GM12878 (cell line): ENCODE results near the gene HSPA12B. TPM values are rescaled to one million over a fixed set of nuclear protein-coding genes. Genes with fewer than 3 reads are reported as not detected.

ENCODE experiments used
- ATAC-seq: fragments of 200-7000 bp; cut with Tn5 transposase; 3 replicates; pipeline ENCODE4 v1.9.1; 2020; ENCODE audit warnings: mild to moderate bottlenecking, moderate library complexity
- BruUV-seq: library from RNA; stranded (reverse); fragments of 400-500 nt; replicated peaks from 2 replicates; lab custom pipeline; 2021; lab: Mats Ljungman, UMichigan
- CTCF ChIA-PET: fragments of 300-600 bp; sonication (Branson Sonifier 250); formaldehyde crosslinking; extraction: SDS; loops from one replicate; lab custom pipeline; 2021; ENCODE audit warnings: inconsistent platforms; lab: Yijun Ruan, JAX
- POLR2A ChIA-PET: fragments of 350-600 bp; formaldehyde crosslinking; extraction: SDS; loops from one replicate; lab custom pipeline; 2021; ENCODE audit warnings: inconsistent platforms; lab: Charles Lee
- RAD21 ChIA-PET: fragments of 300-600 bp; sonication (Branson Sonifier 250); formaldehyde crosslinking; loops from one replicate; lab custom pipeline; 2023; ENCODE audit warnings: antibody characterized with exemption; ENCODE audit not compliant: unreplicated experiment; lab: Charles Lee
- SMC1A ChIA-PET: fragments of 300-600 bp; sonication (Branson Sonifier 250); formaldehyde crosslinking; loops from one replicate; lab custom pipeline; 2023; ENCODE audit not compliant: unreplicated experiment, uncharacterized antibody; lab: Charles Lee
- DNase-seq: peaks from one replicate; pipeline ENCODE4 v3.0.0-alpha.2; 2011; ENCODE audit warnings: low read depth, low spot score
- FAIRE-seq: peaks from 3 replicates; lab custom pipeline; 2011; peaks lifted over from hg19 to GRCh38; lab: Jason Lieb, UNC
- H2AFZ ChIP-seq: 2 replicates; pipeline ENCODE4 v1.6.0; 2011; ENCODE audit warnings: low read depth, low read length, control low read depth; ENCODE audit not compliant: control insufficient read depth
- H3K27ac ChIP-seq: 2 replicates; pipeline ENCODE4 v1.5.1; 2011; ENCODE audit warnings: control low read depth; ENCODE audit not compliant: control insufficient read depth, insufficient read depth
- H3K27me3 ChIP-seq, 2 experiments: replicated peaks in 1 of 2; 2 replicates each; pipeline versions ENCODE4 v1.6.0 to v1.6.1; 2011; ENCODE audit warnings: low read length in 1 of 2; ENCODE audit not compliant: control insufficient read depth in 2 of 2, insufficient read depth in 2 of 2
- H3K36me3 ChIP-seq, 2 experiments: 2 replicates each; pipeline ENCODE4 v1.5.1; 2011; ENCODE audit warnings: low read length in 1 of 2; ENCODE audit not compliant: control insufficient read depth in 2 of 2, insufficient read depth in 2 of 2
- H3K4me1 ChIP-seq: 2 replicates; pipeline ENCODE4 v1.6.1; 2011; ENCODE audit warnings: mild to moderate bottlenecking, low read length, moderate library complexity, mixed read lengths; ENCODE audit not compliant: control insufficient read depth, insufficient read depth
- H3K4me2 ChIP-seq: 2 replicates; pipeline ENCODE4 v1.6.0; 2011; ENCODE audit warnings: control low read depth; ENCODE audit not compliant: control insufficient read depth, insufficient read depth
- H3K4me3 ChIP-seq: fragments of 200-600 bp; sonication (generic); 2 replicates; pipeline ENCODE4 v1.5.1; 2016
- H3K79me2 ChIP-seq: 2 replicates; pipeline ENCODE4 v1.6.0; 2011; ENCODE audit warnings: low read length; ENCODE audit not compliant: control insufficient read depth, insufficient read depth
- H3K9ac ChIP-seq: 2 replicates; pipeline ENCODE4 v1.8.0; 2011; ENCODE audit warnings: low read length, control low read depth, mixed read lengths; ENCODE audit not compliant: control insufficient read depth, insufficient read depth
- H3K9me3 ChIP-seq: replicated peaks from 3 replicates; pipeline ENCODE4 v1.5.1; 2011; ENCODE audit warnings: mild to moderate bottlenecking, low read length; ENCODE audit not compliant: control insufficient read depth, insufficient read depth
- H4K20me1 ChIP-seq: 2 replicates; pipeline ENCODE4 v1.6.0; 2011; ENCODE audit not compliant: control insufficient read depth, insufficient read depth
- BCL11A ChIP-seq: IDR thresholded peaks from 2 replicates; pipeline ENCODE4 v1.6.1; 2011; ENCODE audit warnings: low read depth, low read length
- DPF2 ChIP-seq: fragments of 450-650 bp; IDR thresholded peaks from 2 replicates; pipeline ENCODE4 v1.6.1; 2017; ENCODE audit warnings: mild to moderate bottlenecking
- E2F8 ChIP-seq: fragments of 450-650 bp; IDR thresholded peaks from 2 replicates; pipeline ENCODE4 v1.6.1; 2018; ENCODE audit warnings: mild to moderate bottlenecking, low read depth, moderate library complexity; ENCODE audit not compliant: partially characterized antibody
- FOXK2 ChIP-seq: fragments of 450-650 bp; IDR thresholded peaks from 2 replicates; pipeline ENCODE4 v1.6.1; 2017; ENCODE audit warnings: mild to moderate bottlenecking, moderate library complexity
- IRF4 ChIP-seq: IDR thresholded peaks from 2 replicates; pipeline ENCODE4 v1.6.1; 2011; ENCODE audit warnings: low read depth, low read length
- JUNB ChIP-seq: IDR thresholded peaks from 2 replicates; pipeline ENCODE4 v1.6.1; 2016; ENCODE audit warnings: antibody characterized with exemption, mild to moderate bottlenecking
- KLF5 ChIP-seq: fragments of 450-650 bp; IDR thresholded peaks from 2 replicates; pipeline ENCODE4 v1.6.1; 2014; ENCODE audit warnings: mild to moderate bottlenecking; ENCODE audit not compliant: partially characterized antibody
- NR2C1 ChIP-seq: fragments of 450-650 bp; IDR thresholded peaks from 2 replicates; pipeline ENCODE4 v1.6.1; 2017; ENCODE audit warnings: antibody characterized with exemption, mild to moderate bottlenecking, moderate library complexity
- NRF1 ChIP-seq: conservative IDR thresholded peaks from 2 replicates; pipeline ENCODE4 v1.6.1; 2011; ENCODE audit warnings: mild to moderate bottlenecking, low read depth, low read length, improper control_type of control experiment
- PAX8 ChIP-seq: fragments of 450-650 bp; IDR thresholded peaks from 2 replicates; pipeline ENCODE4 v1.6.1; 2017; ENCODE audit warnings: mild to moderate bottlenecking, moderate library complexity
- RAD21 ChIP-seq: IDR thresholded peaks from 2 replicates; pipeline ENCODE4 v1.6.1; 2011; ENCODE audit warnings: mild to moderate bottlenecking, low read depth, low read length, moderate library complexity; ENCODE audit not compliant: insufficient read depth
- SPI1 ChIP-seq: IDR thresholded peaks from 2 replicates; pipeline ENCODE4 v1.6.1; 2011; ENCODE audit warnings: low read depth, mild to moderate bottlenecking, low read length, moderate library complexity, borderline replicate concordance; ENCODE audit not compliant: insufficient read depth
- STAT3 ChIP-seq: IDR thresholded peaks from 2 replicates; pipeline ENCODE4 v1.6.1; 2011; ENCODE audit warnings: low read depth, low read length, improper control_type of control experiment
- TCF3 ChIP-seq: IDR thresholded peaks from 2 replicates; pipeline ENCODE4 v1.6.1; 2012; ENCODE audit warnings: low read depth, mild to moderate bottlenecking, low read length, borderline replicate concordance; ENCODE audit not compliant: insufficient read depth
- USF2 ChIP-seq: IDR thresholded peaks from 2 replicates; pipeline ENCODE4 v1.6.1; 2011; ENCODE audit warnings: low read depth, low read length, improper control_type of control experiment, borderline replicate concordance
- ZBTB33 ChIP-seq: fragments of 450-650 bp; IDR thresholded peaks from 2 replicates; pipeline ENCODE4 v1.6.1; 2017; ENCODE audit warnings: mild to moderate bottlenecking
- WGBS: methylation state at CpG from one replicate; pipeline ENCODE4 v1.1.6; 2016; ENCODE audit warnings: low lambda C conversion rate; ENCODE audit not compliant: insufficient replicate concordance, insufficient coverage; ENCODE audit errors: missing lambda C conversion rate; 5-methylcytosine and 5-hydroxymethylcytosine counted together
- in situ Hi-C: fragments of 300-500 bp; cut with MboI; formaldehyde crosslinking; loops from 9 replicates; pipeline ENCODE4 v1.14.3; 2018; ENCODE audit warnings: mixed read lengths
- intact Hi-C: fragments of 100-400 bp; cut with micrococcal nuclease; formaldehyde crosslinking; loops from one replicate; pipeline ENCODE4 v1.14.2; 2022; ENCODE audit not compliant: unreplicated experiment
- polyA plus RNA-seq, 11 experiments: library from polyadenylated mRNA; depleted of rRNA in 4 of 11; unstranded in 6 of 11; stranded (reverse) in 5 of 11; fragments of >200 nt; fragmentation: Nextera tagmentation in 4 of 11; fragmentation: Illumina TruSeq in 1 of 11; extraction: Ambion mirVana in 4 of 11; extraction: Trizol in 1 of 11; gene quantifications; 1 replicate in 1 of 11; 2 replicates in 10 of 11; pipeline versions ENCODE4 v1.2.1 to v1.2.3, GENCODE V29; 2011 to 2016; ENCODE audit warnings: inconsistent platforms in 2 of 11, missing spikeins in 2 of 11, low read depth in 1 of 11
- total RNA-seq, 4 experiments: library from RNA; depleted of rRNA in 3 of 4; stranded (reverse); fragments of >200 nt in 3 of 4; fragmentation: Illumina TruSeq in 1 of 4; extraction: Trizol in 1 of 4; gene quantifications; 2 replicates each; pipeline versions ENCODE4 v1.2.1 to v1.2.3, GENCODE V29; 2013 to 2021

HSPA12B gene
- total and polyA plus RNA-seq, 10 of the 15 experiments (the other 5 are each of a cell fraction or from before 2014, with no cell fraction given) = 0.08 TPM; not detected in 9

GRCh38 chr20:3755269-3755668 lies 22.8 kb downstream of the HSPA12B start (continued):
- TF ChIP-seq KLF5 (no peak), BCL11A (no peak), DPF2 (no peak)

GRCh38 chr20:3755814-3756480 lies 23.5 kb downstream of the HSPA12B start:
- POLR2A ChIA-PET = no interaction called here
- no peak for ATAC-seq
- Histone ChIP-seq H3K4me1 (peaks cover under 1% of the 10 kb centered on the region; the same call in 1 of the 2 replicates), H3K27ac (no peak overlapping the region), H3K27me3 (no peaks in the 10 kb centered on the region), H3K9me3 (no peaks in the 10 kb centered on the region), H3K79me2 (no peaks in the 10 kb centered on the region), H2AFZ (no peak overlapping the region), H4K20me1 (no peaks in the 10 kb centered on the region), H3K4me3 (no peak overlapping the region), H3K9ac (no peak overlapping the region), H3K4me2 (no peak overlapping the region), H3K36me3 (peaks cover 0 to 2% of the 10 kb centered on the region in 2 experiments; a peak in 1 of 4 replicates)
- CTCF ChIA-PET = interaction anchor here (1.6 to 4.1 kb wide), 3 partner anchors 8 to 12 kb away, joined by 4 to 52 read pairs (median 29); partner anchors contain the start of gene ADISSP
- no peak for FAIRE-seq
- 65% methylated on average over 5 of the region's 5 CpGs for WGBS
- DNase-seq = no peak
- in situ Hi-C loops = no loop called here
- RAD21 ChIA-PET = no interaction called here
- SMC1A ChIA-PET = no interaction called here
- no TSS peak for BruUV-seq
- intact Hi-C loops = no loop called here
- no peak for TF ChIP-seq SPI1
- TF ChIP-seq E2F8 = no peak
- TF ChIP-seq TCF3 = no peak
- TF ChIP-seq FOXK2 = no peak
- TF ChIP-seq JUNB = no peak
- no peak for TF ChIP-seq RAD21
- TF ChIP-seq IRF4 = no peak
- no peak for TF ChIP-seq USF2
- no peak for TF ChIP-seq PAX8
- TF ChIP-seq NR2C1 = no peak
- TF ChIP-seq ZBTB33 = no peak
- no peak for TF ChIP-seq NRF1
- no peak for TF ChIP-seq STAT3
